HG03432 (cell line): ENCODE data around the gene MRPL38.

Experiments used
- ATAC-seq: cut with Tn5 transposase; IDR thresholded peaks from one replicate; pipeline ENCODE4 v1.9.1; 2021; ENCODE audit warnings: mild to moderate bottlenecking, moderate library complexity; ENCODE audit not compliant: unreplicated experiment

Gene MRPL38

GRCh38 chr17:75904749-75905521, at the start of gene MRPL38:
MRPL38 (minus strand) TSS chr17:75904884; CDS start chr17:75904875, 9 bp downstream.
- peak; percentile 93 for ATAC-seq

DNA sequence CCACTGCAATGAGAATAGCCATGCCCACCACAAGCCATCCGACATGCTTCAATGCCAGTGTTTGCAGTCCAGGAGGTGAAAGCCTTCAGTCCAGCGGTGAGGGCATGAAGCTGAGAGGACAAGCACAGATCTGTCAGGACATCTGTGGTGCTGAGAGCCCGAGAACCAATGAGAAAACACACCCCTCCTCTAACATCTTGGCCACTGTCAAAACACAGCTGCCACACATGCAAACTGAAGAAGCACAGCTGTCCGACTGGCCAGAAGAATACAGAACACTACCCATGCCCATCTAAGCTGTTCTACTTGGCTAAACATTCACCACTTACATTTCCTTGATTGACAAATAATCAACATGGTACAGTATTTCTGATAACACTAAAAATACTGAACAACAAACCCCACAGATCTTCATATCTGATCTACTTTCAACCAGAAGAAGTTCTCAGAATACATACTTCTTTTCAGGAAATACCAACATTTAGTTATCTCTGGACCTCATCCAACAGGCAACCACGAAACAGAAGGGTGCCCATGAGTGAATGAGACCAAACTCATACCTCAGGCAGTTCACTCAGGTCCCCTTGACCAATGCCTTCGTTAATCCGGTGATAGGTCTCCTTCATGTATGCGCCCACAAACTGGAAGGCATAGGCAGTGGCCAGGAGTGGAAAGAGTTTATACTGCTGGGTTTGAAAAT, 46.3 kb upstream of the MRPL38 start:
- no peak for ATAC-seq

- ATAC-seq, result no peak
Observed at GRCh38 chr17:75950421-75950820, 45.7 kb upstream of the MRPL38 start.

GRCh38 chr17:75945211-75945610, 40.5 kb upstream of the MRPL38 start:
- no peak for ATAC-seq

GRCh38 chr17:75943491-75943890, 38.8 kb upstream of the MRPL38 start:
- no peak for ATAC-seq

DNA sequence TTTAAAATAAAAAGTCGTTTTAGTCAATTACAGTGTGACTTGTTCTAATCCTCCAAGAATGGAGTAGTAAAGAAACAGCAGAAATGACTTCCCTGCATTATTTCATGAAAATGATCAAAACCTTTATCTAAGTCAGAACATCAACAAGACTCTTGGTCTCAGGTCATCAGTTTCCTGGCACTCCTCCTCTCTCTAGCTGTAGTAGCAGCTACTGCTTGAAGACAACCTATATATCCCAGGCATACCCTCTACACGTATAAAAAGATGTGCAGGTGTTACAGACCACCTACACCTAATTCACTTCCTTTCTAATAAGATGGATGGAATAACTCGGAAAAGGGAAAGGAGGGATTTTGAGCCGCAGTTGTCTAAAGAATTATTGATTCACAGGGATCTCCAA, 37.8 kb upstream of the MRPL38 start:
- ATAC-seq, result no peak

GRCh38 chr17:75941442-75941819, 36.7 kb upstream of the MRPL38 start:
- no peak for ATAC-seq

DNA sequence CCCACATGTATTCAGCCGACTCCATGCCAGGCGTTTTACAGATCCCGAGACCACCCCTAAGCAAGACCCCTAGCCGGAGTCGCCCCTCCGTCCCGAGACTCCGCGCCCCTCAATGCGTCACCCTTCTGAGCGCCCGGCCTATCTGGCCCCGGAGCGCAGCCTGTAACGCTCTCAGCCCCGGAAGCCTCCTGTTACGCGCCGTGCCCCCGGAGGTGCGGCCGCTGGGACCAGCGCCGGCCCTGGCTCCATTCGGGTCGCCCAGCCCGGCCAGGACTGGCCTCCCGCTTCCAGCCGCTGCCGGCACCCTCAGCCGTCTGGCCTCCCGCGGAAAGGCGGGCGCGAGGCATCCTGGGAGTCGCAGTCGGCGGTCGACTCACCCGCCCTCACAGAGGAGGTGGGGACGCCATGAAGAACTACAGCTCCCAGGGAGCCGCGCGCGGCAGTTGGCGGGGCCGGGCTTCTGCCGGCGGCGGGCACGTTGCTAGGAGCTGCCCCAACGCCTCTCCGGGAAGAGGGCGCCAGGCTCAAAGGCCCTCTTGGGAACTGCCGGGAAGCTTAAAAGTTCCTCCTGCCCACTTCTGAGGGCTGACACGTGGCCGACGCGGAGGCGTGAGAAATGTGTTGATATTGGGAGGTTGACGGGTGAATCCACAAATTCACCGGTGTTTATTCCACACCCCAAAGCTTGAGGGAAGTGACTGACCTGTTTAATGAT, 36.2 kb upstream of the MRPL38 start, which contains the start of gene FBF1:
Gene FBF1, minus strand, starts transcription at position 316 of the 715 bp plus-strand sequence. CDS start 2,893 bp downstream, outside the sequence.
- peak; percentile 95 for ATAC-seq

- ATAC-seq, result no peak
Observed at GRCh38 chr17:75937652-75938051, 33.0 kb upstream of the MRPL38 start.

DNA sequence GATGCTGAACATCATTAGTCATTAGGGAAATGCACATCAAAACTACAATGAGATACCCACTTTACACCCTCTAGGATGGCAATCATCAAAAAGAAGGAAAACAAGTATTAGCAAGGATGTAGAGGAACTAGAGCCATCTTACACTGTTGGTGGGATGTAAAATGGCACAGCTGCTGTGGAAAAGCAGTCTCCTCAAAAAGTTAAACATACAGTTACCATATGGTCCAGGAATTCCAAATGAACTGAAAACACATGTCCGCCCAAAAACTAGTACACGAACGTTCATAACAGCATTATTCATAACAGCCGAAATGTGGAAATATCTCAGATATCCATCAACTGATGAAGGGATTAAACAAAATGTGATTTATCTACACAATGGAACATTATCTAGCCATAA, 29.1 kb upstream of the MRPL38 start:
- no peak for ATAC-seq

GRCh38 chr17:75932852-75933251, 28.2 kb upstream of the MRPL38 start:
- no peak for ATAC-seq

GRCh38 chr17:75931062-75931461, 26.4 kb upstream of the MRPL38 start:
- ATAC-seq, result no peak

DNA sequence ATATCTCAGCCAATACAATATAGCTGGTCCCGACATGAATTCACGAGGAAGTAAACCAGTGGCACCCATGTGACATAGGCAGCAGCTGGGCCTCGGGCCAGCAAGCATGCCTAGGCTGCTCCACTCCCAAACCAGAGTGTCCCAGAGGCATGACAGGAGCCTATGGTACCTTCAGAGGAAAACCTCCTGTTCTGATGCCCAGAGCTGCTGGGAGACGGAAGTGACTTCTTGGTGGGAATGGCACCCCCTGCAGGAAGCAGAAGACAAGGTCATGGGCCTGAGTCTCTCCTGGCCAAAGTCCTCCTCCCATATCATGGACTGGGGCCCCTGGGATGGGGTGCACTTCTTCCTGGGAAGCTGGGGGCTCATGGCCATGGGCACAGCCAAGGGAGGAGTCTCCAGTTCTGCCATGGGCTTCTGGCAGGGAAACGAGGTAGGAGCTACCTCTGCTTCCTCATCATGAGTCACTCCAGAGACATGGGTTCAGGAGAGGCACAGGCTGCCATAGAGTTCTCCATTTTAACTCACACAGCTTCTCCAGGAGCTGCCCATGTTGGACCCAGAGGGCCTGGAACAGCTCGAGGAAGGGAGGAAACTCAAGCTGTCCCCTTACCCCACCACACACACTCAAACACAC, 22.7 kb upstream of the MRPL38 start:
- ATAC-seq, result no peak

GRCh38 chr17:75926456-75926855, 21.8 kb upstream of the MRPL38 start:
- no peak for ATAC-seq

DNA sequence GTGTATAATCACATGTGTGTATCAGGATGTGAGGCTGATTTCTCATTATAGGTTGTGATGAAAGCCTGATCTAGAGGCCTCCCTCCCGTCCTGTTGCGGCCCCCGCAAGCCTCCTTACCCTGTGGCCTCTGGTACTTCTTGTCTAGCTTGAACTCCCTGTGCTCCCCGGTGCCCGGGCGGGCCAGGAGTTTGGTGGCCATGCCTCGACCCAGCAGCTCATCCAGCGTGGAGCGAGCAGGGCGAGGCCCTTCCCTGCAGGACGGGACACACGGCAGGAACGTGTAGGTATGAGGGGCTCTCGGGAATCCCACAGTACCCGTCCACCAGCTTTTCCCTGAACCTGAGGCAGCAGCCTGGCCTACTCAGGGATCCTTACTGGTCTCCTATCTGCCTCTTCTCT, 21.2 kb upstream of the MRPL38 start:
- ATAC-seq, result no peak

DNA sequence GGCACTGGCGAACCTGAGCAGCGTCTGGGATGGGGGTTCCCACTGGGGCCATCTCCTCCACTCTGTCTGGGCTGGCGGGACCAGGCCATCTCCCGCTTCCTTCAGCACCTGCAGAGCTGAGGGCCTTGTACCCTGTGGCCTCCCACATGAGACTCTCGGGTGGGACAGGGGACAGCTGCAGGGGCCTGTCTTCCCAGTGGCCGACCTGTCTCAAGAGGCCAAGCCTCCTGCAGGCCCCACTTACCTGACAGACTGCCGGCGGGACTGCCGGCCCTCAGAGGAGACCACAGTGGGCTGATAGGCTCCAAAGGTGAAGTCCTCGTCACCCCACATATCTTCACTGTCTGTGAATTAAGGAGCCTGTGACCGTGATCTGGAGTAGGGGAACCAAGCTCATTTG, 20.4 kb upstream of the MRPL38 start:
- no peak for ATAC-seq

- no peak for ATAC-seq
Observed at GRCh38 chr17:75922963-75923874, 18.5 kb upstream of the MRPL38 start.

GRCh38 chr17:75922173-75922961, 17.7 kb upstream of the MRPL38 start:
- no peak for ATAC-seq

GRCh38 chr17:75921596-75921995, 16.9 kb upstream of the MRPL38 start:
- no peak for ATAC-seq
